GM23338 (cell line): ENCODE data around the gene DHRS7C.

Experiments
- EZH2 ChIP-seq: fragments of 200-600 bp; sonication (generic); IDR thresholded peaks from one replicate; pipeline ENCODE4 v1.8.0; 2017; ENCODE audit warnings: antibody characterized with exemption, mild to moderate bottlenecking, low read depth; ENCODE audit not compliant: unreplicated experiment
- NANOG ChIP-seq: IDR thresholded peaks from 2 replicates; pipeline ENCODE4 v1.6.1; 2016; ENCODE audit warnings: antibody characterized with exemption, borderline replicate concordance
- POLR2AphosphoS5 ChIP-seq: IDR thresholded peaks from 2 replicates; pipeline ENCODE4 v1.6.1; 2016; ENCODE audit warnings: antibody characterized with exemption, low read depth
- TF ChIP-seq, protein P1 (sequence below), 2 experiments: fragments of 200-600 bp in 1 of 2; sonication (generic) in 1 of 2; conservative IDR thresholded peaks; 2 replicates each; pipeline versions ENCODE4 v1.5.1 to v1.6.1; 2016 to 2017; ENCODE audit warnings: antibody characterized with exemption in 2 of 2, low read depth in 2 of 2, mild to moderate bottlenecking in 2 of 2, moderate library complexity in 1 of 2
- TF ChIP-seq, protein P2 (sequence below): IDR thresholded peaks from 2 replicates; pipeline ENCODE4 v1.6.1; 2016; ENCODE audit warnings: antibody characterized with exemption

DNA sequence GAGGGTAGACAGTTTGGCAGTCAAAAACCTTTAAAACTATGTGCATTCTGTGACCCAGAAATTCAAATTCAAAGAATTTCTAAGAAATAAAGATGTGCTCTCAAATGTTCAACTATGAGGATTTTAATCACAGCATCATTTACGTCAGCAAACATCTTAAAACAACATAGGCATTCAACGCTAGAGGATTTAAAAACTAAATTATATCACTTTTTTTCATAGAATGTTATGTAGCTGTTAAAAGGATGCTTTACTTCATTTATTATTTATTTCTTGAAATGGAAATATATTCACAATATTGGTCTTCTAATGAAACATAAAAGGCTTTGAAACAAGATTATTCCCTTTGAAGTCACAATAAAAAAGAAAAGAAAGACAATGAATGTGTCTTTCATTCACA is 38.0 kb upstream of the DHRS7C start:
- TF ChIP-seq, protein P1, sequence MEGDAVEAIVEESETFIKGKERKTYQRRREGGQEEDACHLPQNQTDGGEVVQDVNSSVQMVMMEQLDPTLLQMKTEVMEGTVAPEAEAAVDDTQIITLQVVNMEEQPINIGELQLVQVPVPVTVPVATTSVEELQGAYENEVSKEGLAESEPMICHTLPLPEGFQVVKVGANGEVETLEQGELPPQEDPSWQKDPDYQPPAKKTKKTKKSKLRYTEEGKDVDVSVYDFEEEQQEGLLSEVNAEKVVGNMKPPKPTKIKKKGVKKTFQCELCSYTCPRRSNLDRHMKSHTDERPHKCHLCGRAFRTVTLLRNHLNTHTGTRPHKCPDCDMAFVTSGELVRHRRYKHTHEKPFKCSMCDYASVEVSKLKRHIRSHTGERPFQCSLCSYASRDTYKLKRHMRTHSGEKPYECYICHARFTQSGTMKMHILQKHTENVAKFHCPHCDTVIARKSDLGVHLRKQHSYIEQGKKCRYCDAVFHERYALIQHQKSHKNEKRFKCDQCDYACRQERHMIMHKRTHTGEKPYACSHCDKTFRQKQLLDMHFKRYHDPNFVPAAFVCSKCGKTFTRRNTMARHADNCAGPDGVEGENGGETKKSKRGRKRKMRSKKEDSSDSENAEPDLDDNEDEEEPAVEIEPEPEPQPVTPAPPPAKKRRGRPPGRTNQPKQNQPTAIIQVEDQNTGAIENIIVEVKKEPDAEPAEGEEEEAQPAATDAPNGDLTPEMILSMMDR (conservative IDR thresholded peaks at IDR 0.05; ENCODE audit: low read depth in 2 of 2), result no peak
- TF ChIP-seq POLR2AphosphoS5 (no peak), EZH2 (no peak), NANOG (no peak)
- TF ChIP-seq, protein P2, sequence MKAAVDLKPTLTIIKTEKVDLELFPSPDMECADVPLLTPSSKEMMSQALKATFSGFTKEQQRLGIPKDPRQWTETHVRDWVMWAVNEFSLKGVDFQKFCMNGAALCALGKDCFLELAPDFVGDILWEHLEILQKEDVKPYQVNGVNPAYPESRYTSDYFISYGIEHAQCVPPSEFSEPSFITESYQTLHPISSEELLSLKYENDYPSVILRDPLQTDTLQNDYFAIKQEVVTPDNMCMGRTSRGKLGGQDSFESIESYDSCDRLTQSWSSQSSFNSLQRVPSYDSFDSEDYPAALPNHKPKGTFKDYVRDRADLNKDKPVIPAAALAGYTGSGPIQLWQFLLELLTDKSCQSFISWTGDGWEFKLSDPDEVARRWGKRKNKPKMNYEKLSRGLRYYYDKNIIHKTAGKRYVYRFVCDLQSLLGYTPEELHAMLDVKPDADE, result no peak
